CD14-positive monocyte (primary cell): ENCODE data around the gene MAN2B2. TPM values are rescaled to one million over a fixed set of nuclear protein-coding genes. Genes with fewer than 3 reads are reported as not detected.
"Not testable (repeated sequence)": the region's sequence is repeated elsewhere in the genome, so short reads cannot be mapped to it uniquely, and the experiment has no call there.

Source experiments
- DNase-seq, 3 donors: peaks; one replicate each; pipeline ENCODE4 v3.0.0-alpha.2; 2011 to 2022
- H2AFZ ChIP-seq: 2 replicates; pipeline ENCODE4 v1.6.0; 2012; ENCODE audit warnings: mild to moderate bottlenecking, low read depth, low read length, inconsistent platforms; ENCODE audit not compliant: insufficient read depth, poor library complexity, severe bottlenecking
- H3K27ac ChIP-seq, 2 donors: 1 replicate in 1 of 2; 2 replicates in 1 of 2; pipeline ENCODE4 v1.5.1; 2012 to 2013; ENCODE audit warnings: low read length in 2 of 2, control low read depth in 1 of 2, inconsistent platforms in 1 of 2, low read depth in 1 of 2, mild to moderate bottlenecking in 1 of 2
- H3K27me3 ChIP-seq, 2 donors: one replicate each; pipeline versions ENCODE4 v1.6.0 to v1.6.1; 2011 to 2013; ENCODE audit warnings: low read length in 2 of 2; ENCODE audit not compliant: control insufficient read depth in 2 of 2, insufficient read depth in 2 of 2
- H3K36me3 ChIP-seq, 2 donors: replicated peaks in 1 of 2; 1 replicate in 1 of 2; 2 replicates in 1 of 2; pipeline versions ENCODE4 v1.5.1 to v1.6.1; 2012 to 2013; ENCODE audit warnings: low read length in 2 of 2, control low read depth in 1 of 2, inconsistent platforms in 1 of 2, mild to moderate bottlenecking in 1 of 2; ENCODE audit not compliant: insufficient read depth in 2 of 2, control insufficient read depth in 1 of 2
- H3K4me1 ChIP-seq, 2 donors: 1 replicate in 1 of 2; 2 replicates in 1 of 2; pipeline versions ENCODE4 v1.5.1 to v1.6.1; 2012 to 2013; ENCODE audit warnings: low read length in 2 of 2, control low read depth in 1 of 2, inconsistent platforms in 1 of 2, mild to moderate bottlenecking in 1 of 2, moderate library complexity in 1 of 2; ENCODE audit not compliant: insufficient read depth in 2 of 2, control insufficient read depth in 1 of 2
- H3K4me2 ChIP-seq: replicated peaks from 2 replicates; pipeline ENCODE3; 2012; ENCODE audit warnings: low read length, moderate library complexity, mild to moderate bottlenecking; ENCODE audit not compliant: poor library complexity, severe bottlenecking; ENCODE audit errors: extremely low read depth
- H3K4me3 ChIP-seq, 3 experiments: fragments of 200-600 bp in 1 of 3; sonication (generic) in 1 of 3; replicated peaks in 1 of 3; 1 replicate in 2 of 3; 2 replicates in 1 of 3; pipeline ENCODE4 v1.5.1; 2011 to 2013; ENCODE audit warnings: low read length in 3 of 3, mild to moderate bottlenecking in 3 of 3, control low read depth in 2 of 3, low read depth in 2 of 3, inconsistent platforms in 1 of 3, moderate library complexity in 1 of 3
- H3K79me2 ChIP-seq: 2 replicates; pipeline ENCODE4 v1.6.0; 2012; ENCODE audit warnings: mild to moderate bottlenecking, control low read depth, inconsistent platforms, low read length, moderate library complexity; ENCODE audit not compliant: insufficient read depth
- H3K9ac ChIP-seq: 2 replicates; pipeline ENCODE4 v1.6.0; 2017; ENCODE audit warnings: low read length, mild to moderate bottlenecking; ENCODE audit not compliant: insufficient read depth, poor library complexity, severe bottlenecking
- H3K9me3 ChIP-seq, 2 donors: replicated peaks in 1 of 2; 1 replicate in 1 of 2; 2 replicates in 1 of 2; pipeline versions ENCODE4 v1.5.1 to v1.6.1; 2012 to 2013; ENCODE audit warnings: low read length in 2 of 2, control low read depth in 1 of 2; ENCODE audit not compliant: control insufficient read depth in 1 of 2, insufficient read depth in 1 of 2
- H4K20me1 ChIP-seq: 2 replicates; pipeline ENCODE4 v1.6.0; 2012; ENCODE audit warnings: mild to moderate bottlenecking, low read length, control low read depth, moderate library complexity; ENCODE audit not compliant: insufficient read depth
- H3K27ac Mint-ChIP-seq, 7 donors: one replicate each; pipeline ENCODE4 v1.8.0; 2020; ENCODE audit warnings: mild to moderate bottlenecking in 7 of 7, mixed read lengths in 7 of 7, moderate library complexity in 6 of 7, inconsistent platforms in 2 of 7
- H3K27me3 Mint-ChIP-seq, 3 donors: one replicate each; pipeline ENCODE4 v1.8.0; 2021 to 2022; ENCODE audit warnings: low read depth in 3 of 3, mild to moderate bottlenecking in 3 of 3, mixed read lengths in 3 of 3, moderate library complexity in 3 of 3, inconsistent platforms in 1 of 3
- H3K36me3 Mint-ChIP-seq, 2 donors: one replicate each; pipeline ENCODE4 v1.8.0; 2020; ENCODE audit warnings: mixed read lengths in 2 of 2, inconsistent platforms in 1 of 2, mild to moderate bottlenecking in 1 of 2
- H3K4me1 Mint-ChIP-seq: one replicate; pipeline ENCODE4 v1.8.0; 2020; ENCODE audit warnings: mild to moderate bottlenecking, mixed read lengths
- H3K4me3 Mint-ChIP-seq, 2 donors: one replicate each; pipeline ENCODE4 v1.8.0; 2020; ENCODE audit warnings: mild to moderate bottlenecking in 2 of 2, mixed read lengths in 2 of 2, moderate library complexity in 1 of 2
- H3K9me3 Mint-ChIP-seq, 7 donors: one replicate each; pipeline ENCODE4 v1.8.0; 2020 to 2022; ENCODE audit warnings: mixed read lengths in 7 of 7, mild to moderate bottlenecking in 6 of 7, moderate library complexity in 6 of 7, inconsistent platforms in 2 of 7
- CTCF ChIP-seq: fragments of 200-600 bp; IDR thresholded peaks from one replicate; pipeline ENCODE4 v1.8.0; 2022; ENCODE audit warnings: antibody characterized with exemption, mild to moderate bottlenecking
- WGBS: methylation state at CpG from one replicate; pipeline ENCODE4 v1.1.5; 2013; ENCODE audit warnings: missing lambda C conversion rate; ENCODE audit not compliant: insufficient coverage; 5-methylcytosine and 5-hydroxymethylcytosine counted together
- intact Hi-C, 2 donors: fragments of 100-400 bp; cut with micrococcal nuclease; formaldehyde crosslinking; loops; one replicate each; pipeline versions ENCODE4 v1.15.0 to v1.15.1; 2023
- polyA plus RNA-seq, 3 donors: library from polyadenylated mRNA; depleted of rRNA in 1 of 3; unstranded in 2 of 3; stranded (reverse) in 1 of 3; fragments of 300-500 nt in 2 of 3; fragments of >200 nt in 1 of 3; fragmentation: Illumina TruSeq in 2 of 3; gene quantifications; 1 replicate in 2 of 3; 2 replicates in 1 of 3; pipeline ENCODE4 v1.2.3, GENCODE V29; 2012 to 2021

The MAN2B2 gene
- polyA plus RNA-seq, 3 donors, result 9.6 to 28.4 (median 10.6) TPM

GRCh38 chr4:6671648-6672047 is 96.7 kb downstream of the MAN2B2 start:
- Histone ChIP-seq H3K36me3 (peaks cover 0 to 8% of the 10 kb centered on the region in 2 donors), H3K27ac (no peak overlapping the region), H3K4me1 (peaks cover 24 to 29% of the 10 kb centered on the region in 2 donors), H3K4me2 (no peak overlapping the region), H2AFZ (no peak overlapping the region), H3K27me3 (no peaks in the 10 kb centered on the region), H3K9ac (no peak overlapping the region), H4K20me1 (peaks cover 2% of the 10 kb centered on the region), H3K79me2 (peaks cover 22% of the 10 kb centered on the region), H3K4me3 (no peak overlapping the region), H3K9me3 (no peaks in the 10 kb centered on the region)
- Mint-ChIP-seq H3K9me3 (peaks cover 0 to 7% (median 2%) of the 10 kb centered on the region in 7 donors), H3K4me3 (no peak overlapping the region), H3K27ac (no peak overlapping the region), H3K36me3 (peaks cover 9 to 15% of the 10 kb centered on the region in 2 donors), H3K27me3 (peaks cover 2 to 13% (median 3%) of the 10 kb centered on the region in 3 donors), H3K4me1 (peaks cover 29% of the 10 kb centered on the region)
- intact Hi-C loops, result no loop called here
- DNase-seq, result no peak
- WGBS, result no CpG with 5 or more reads among the region's 1 CpG
- TF ChIP-seq CTCF, result no peak

- peaks cover 29 to 34% of the 10 kb centered on the region in 2 donors for H3K4me1 ChIP-seq
- no peak overlapping the region for H3K4me2 ChIP-seq
- H3K36me3 ChIP-seq, result peaks cover 0 to 8% of the 10 kb centered on the region in 2 donors
- no peak overlapping the region for H3K27ac ChIP-seq
- no peak overlapping the region for H3K9ac ChIP-seq
- H3K27me3 ChIP-seq, result no peaks in the 10 kb centered on the region
- WGBS, result 96% methylated on average over 13 of the region's 19 CpGs
- H3K4me3 Mint-ChIP-seq, result no peak overlapping the region
- peaks cover 0 to 6% (median 2%) of the 10 kb centered on the region in 7 donors for H3K9me3 Mint-ChIP-seq
- H3K36me3 Mint-ChIP-seq, result peaks cover 10 to 18% of the 10 kb centered on the region in 2 donors
- peaks cover 6% of the 10 kb centered on the region for H4K20me1 ChIP-seq
- H3K4me1 Mint-ChIP-seq, result peaks cover 34% of the 10 kb centered on the region
- H3K27me3 Mint-ChIP-seq, result peaks cover 2 to 15% (median 3%) of the 10 kb centered on the region in 3 donors
- H2AFZ ChIP-seq, result no peak overlapping the region
- H3K4me3 ChIP-seq, result no peak overlapping the region
- peaks cover 26% of the 10 kb centered on the region for H3K79me2 ChIP-seq
- no peak overlapping the region for H3K27ac Mint-ChIP-seq
- intact Hi-C loops, result no loop called here
- H3K9me3 ChIP-seq, result no peaks in the 10 kb centered on the region
- DNase-seq, result no peak
- no peak for TF ChIP-seq CTCF
These were observed 97.1 kb downstream of the MAN2B2 start for GRCh38 chr4:6672131-6672530.

- H3K36me3 ChIP-seq, DNase-seq: not testable (repeated sequence)
These were observed 97.7 kb downstream of the MAN2B2 start for GRCh38 chr4:6672541-6673190.

More at GRCh38 chr4:6672541-6673190, 97.7 kb downstream of the MAN2B2 start:
- H3K27me3 Mint-ChIP-seq, result peaks cover 2 to 12% (median 3%) of the 10 kb centered on the region in 3 donors
- H2AFZ ChIP-seq, H3K9me3 Mint-ChIP-seq, H3K9ac ChIP-seq, H3K4me2 ChIP-seq, H3K27ac Mint-ChIP-seq, H3K27ac ChIP-seq, H3K4me3 ChIP-seq, H3K4me3 Mint-ChIP-seq, H3K9me3 ChIP-seq, H4K20me1 ChIP-seq, H3K27me3 ChIP-seq: not testable (repeated sequence)
- Histone ChIP-seq H3K4me1 (peaks cover 32 to 37% of the 10 kb centered on the region in 2 donors), H3K79me2 (peaks cover 32% of the 10 kb centered on the region)
- intact Hi-C loops, result loop anchor here in 1 of 2 donors (1.0 kb wide), 2 partner anchors 32 to 38 kb away; partner anchors contain the start of gene MRFAP1
- H3K36me3 Mint-ChIP-seq, result peaks cover 14 to 24% of the 10 kb centered on the region in 2 donors
- 99% methylated on average over 21 of the region's 34 CpGs for WGBS
- H3K4me1 Mint-ChIP-seq, result peaks cover 39% of the 10 kb centered on the region
